Measurements from ENCODE around the gene RNU11. TPM values are rescaled to one million over a fixed set of nuclear protein-coding genes. Genes with fewer than 3 reads are reported as not detected.
"Not testable (repeated sequence)": the region's sequence is repeated elsewhere in the genome, so short reads cannot be mapped to it uniquely, and the experiment has no call there.

RNU11 gene
- total RNA-seq, 1 donor from 2014 or later, result not detected

- H3K27ac ChIP-seq (replicated peaks), result no peak overlapping the region
- TF ChIP-seq, protein P1, sequence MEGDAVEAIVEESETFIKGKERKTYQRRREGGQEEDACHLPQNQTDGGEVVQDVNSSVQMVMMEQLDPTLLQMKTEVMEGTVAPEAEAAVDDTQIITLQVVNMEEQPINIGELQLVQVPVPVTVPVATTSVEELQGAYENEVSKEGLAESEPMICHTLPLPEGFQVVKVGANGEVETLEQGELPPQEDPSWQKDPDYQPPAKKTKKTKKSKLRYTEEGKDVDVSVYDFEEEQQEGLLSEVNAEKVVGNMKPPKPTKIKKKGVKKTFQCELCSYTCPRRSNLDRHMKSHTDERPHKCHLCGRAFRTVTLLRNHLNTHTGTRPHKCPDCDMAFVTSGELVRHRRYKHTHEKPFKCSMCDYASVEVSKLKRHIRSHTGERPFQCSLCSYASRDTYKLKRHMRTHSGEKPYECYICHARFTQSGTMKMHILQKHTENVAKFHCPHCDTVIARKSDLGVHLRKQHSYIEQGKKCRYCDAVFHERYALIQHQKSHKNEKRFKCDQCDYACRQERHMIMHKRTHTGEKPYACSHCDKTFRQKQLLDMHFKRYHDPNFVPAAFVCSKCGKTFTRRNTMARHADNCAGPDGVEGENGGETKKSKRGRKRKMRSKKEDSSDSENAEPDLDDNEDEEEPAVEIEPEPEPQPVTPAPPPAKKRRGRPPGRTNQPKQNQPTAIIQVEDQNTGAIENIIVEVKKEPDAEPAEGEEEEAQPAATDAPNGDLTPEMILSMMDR (IDR thresholded peaks at IDR 0.05; ENCODE audit: borderline replicate concordance), result no peak
These were observed 27.5 kb downstream of the RNU11 start for GRCh38 chr1:28675924-28676257.

GRCh38 chr1:28680151-28680550 is 31.8 kb downstream of the RNU11 start:
- no peaks in the 10 kb centered on the region for H3K9me3 ChIP-seq (replicated peaks)
- H3K27ac ChIP-seq (replicated peaks), result no peak overlapping the region
- no peak for DNase-seq
- no peak overlapping the region for H3K4me3 ChIP-seq
- intact Hi-C loops (cut with micrococcal nuclease), result no loop called here
- peaks cover 7% of the 10 kb centered on the region for H3K4me1 ChIP-seq
- TF ChIP-seq, protein P1 (IDR thresholded peaks at IDR 0.05; ENCODE audit: borderline replicate concordance), result no peak
- peaks cover 32% of the 10 kb centered on the region for H3K36me3 ChIP-seq
- H3K27me3 ChIP-seq (ENCODE audit: low read depth), result no peaks in the 10 kb centered on the region

More at GRCh38 chr1:28675924-28676257, 27.5 kb downstream of the RNU11 start:
- peaks cover 7% of the 10 kb centered on the region for H3K4me1 ChIP-seq
- H3K9me3 ChIP-seq (replicated peaks), result no peaks in the 10 kb centered on the region
- intact Hi-C loops (cut with micrococcal nuclease), result no loop called here
- H3K27me3 ChIP-seq (ENCODE audit: low read depth), result no peaks in the 10 kb centered on the region
- no peak overlapping the region for H3K4me3 ChIP-seq
- peaks cover under 1% of the 10 kb centered on the region for H3K36me3 ChIP-seq
- no peak for DNase-seq

- TF ChIP-seq, protein P1 (IDR thresholded peaks at IDR 0.05; ENCODE audit: borderline replicate concordance), result no peak
- no peak overlapping the region for H3K4me3 ChIP-seq
- H3K27me3 ChIP-seq (ENCODE audit: low read depth), result no peaks in the 10 kb centered on the region
- no peaks in the 10 kb centered on the region for H3K4me1 ChIP-seq
- H3K9me3 ChIP-seq (replicated peaks), result no peaks in the 10 kb centered on the region
- H3K27ac ChIP-seq (replicated peaks), result no peak overlapping the region
- intact Hi-C loops (cut with micrococcal nuclease), result no loop called here
- H3K36me3 ChIP-seq, result peaks cover 51% of the 10 kb centered on the region
- DNase-seq, result no peak
These were observed 34.4 kb downstream of the RNU11 start for GRCh38 chr1:28682840-28683239.

- intact Hi-C loops (cut with micrococcal nuclease), result no loop called here
- H3K4me1 ChIP-seq, result no peaks in the 10 kb centered on the region
- DNase-seq, result no peak
- TF ChIP-seq, protein P1 (IDR thresholded peaks at IDR 0.05; ENCODE audit: borderline replicate concordance), result no peak
- no peak overlapping the region for H3K27ac ChIP-seq (replicated peaks)
- H3K27me3 ChIP-seq (ENCODE audit: low read depth), result no peaks in the 10 kb centered on the region
- H3K9me3 ChIP-seq (replicated peaks), result no peaks in the 10 kb centered on the region
- no peak overlapping the region for H3K4me3 ChIP-seq
- H3K36me3 ChIP-seq, result peaks cover 61% of the 10 kb centered on the region
These were observed 36.5 kb downstream of the RNU11 start for GRCh38 chr1:28684937-28685336.

DNA sequence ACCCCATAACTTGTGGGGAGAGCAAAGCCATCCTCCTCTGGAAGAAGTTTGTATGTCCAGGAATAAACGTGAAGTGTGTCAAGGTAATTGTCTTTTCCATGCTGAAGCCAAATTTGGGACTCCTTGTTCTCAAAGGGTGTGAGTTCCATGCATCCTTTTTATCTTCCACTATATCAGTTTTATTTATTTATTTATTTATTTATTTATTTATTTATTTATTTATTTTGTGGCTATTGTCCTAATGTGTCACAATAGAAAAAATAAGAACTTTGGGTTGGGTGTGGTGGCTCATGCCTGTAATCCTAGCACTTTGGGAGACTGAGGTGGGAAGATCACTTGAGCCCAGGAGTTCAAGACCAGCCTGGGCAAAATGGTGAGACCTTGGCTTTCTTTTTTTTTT is 43.2 kb downstream of the RNU11 start:
- intact Hi-C loops (cut with micrococcal nuclease); H3K27ac ChIP-seq (replicated peaks); DNase-seq; H3K9me3 ChIP-seq (replicated peaks); H3K27me3 ChIP-seq (ENCODE audit: low read depth); H3K4me3 ChIP-seq; H3K4me1 ChIP-seq: not testable (repeated sequence)
- peaks cover 72% of the 10 kb centered on the region for H3K36me3 ChIP-seq

Other genes with a start within 250 kb of the RNU11 start
- gene RCC1, start 142.6 kb upstream of the RNU11 start, total RNA-seq, result 6.3 TPM
- gene TRNAU1AP, start 95.5 kb upstream of the RNU11 start, total RNA-seq, result 13.0 TPM
- gene RAB42, start 56.3 kb upstream of the RNU11 start, total RNA-seq, result 1.2 TPM
- gene TAF12, start 5.5 kb upstream of the RNU11 start, total RNA-seq, result 28.2 TPM
- 6.2 TPM for gene GMEB1, start 20.2 kb downstream of the RNU11 start, total RNA-seq
- 32.1 TPM for gene YTHDF2, start 88.3 kb downstream of the RNU11 start, total RNA-seq
- gene OPRD1, start 163.6 kb downstream of the RNU11 start, total RNA-seq, result not detected

All from left ventricle myocardium inferior (tissue), 1 donor.